HepG2 (cell line): ENCODE measurements around the gene CPHXL2. TPM values are rescaled to one million over a fixed set of nuclear protein-coding genes. Genes with fewer than 3 reads are reported as not detected.
A peak's percentile ranks its signal among the peaks of the same experiment; 100 is the strongest.

ENCODE experiments used
- AFF4 ChIP-seq: sonication (generic); formaldehyde crosslinking; IDR thresholded peaks from 2 replicates; pipeline ENCODE4 v1.4.0; 2020; ENCODE audit warnings: missing genetic modification reagents
- ATF5 ChIP-seq: sonication (generic); formaldehyde crosslinking; IDR thresholded peaks from 2 replicates; pipeline ENCODE4 v1.4.0; 2020; ENCODE audit warnings: mild to moderate bottlenecking, low read depth, missing genetic modification reagents
- FOXJ3 ChIP-seq: sonication (generic); formaldehyde crosslinking; IDR thresholded peaks from 2 replicates; pipeline ENCODE4 v1.4.0; 2020; ENCODE audit warnings: missing genetic modification reagents, mild to moderate bottlenecking, borderline replicate concordance
- GTF3A ChIP-seq: sonication (generic); formaldehyde crosslinking; conservative IDR thresholded peaks from 2 replicates; pipeline ENCODE4 v1.4.0; 2020; ENCODE audit warnings: mild to moderate bottlenecking, missing genetic modification reagents
- HCFC1 ChIP-seq: fragments of 150-350 bp; IDR thresholded peaks from 2 replicates; pipeline ENCODE4 v1.6.1; 2014; ENCODE audit warnings: low read depth, low read length
- IKZF4 ChIP-seq: sonication (generic); formaldehyde crosslinking; IDR thresholded peaks from 2 replicates; pipeline ENCODE4 v1.5.1; 2020; ENCODE audit warnings: borderline replicate concordance, mild to moderate bottlenecking, low read depth, missing genetic modification reagents; ENCODE audit errors: not compliant biosample characterization
- KDM5B ChIP-seq: sonication (generic); formaldehyde crosslinking; IDR thresholded peaks from 2 replicates; pipeline ENCODE4 v1.4.0; 2020; ENCODE audit warnings: missing genetic modification reagents, mild to moderate bottlenecking, borderline replicate concordance
- MTERF4 ChIP-seq: sonication (generic); formaldehyde crosslinking; IDR thresholded peaks from 2 replicates; pipeline ENCODE4 v1.8.0; 2023; ENCODE audit warnings: mild to moderate bottlenecking, missing genetic modification reagents
- MZF1 ChIP-seq: sonication (generic); formaldehyde crosslinking; IDR thresholded peaks from 2 replicates; pipeline ENCODE4 v1.8.1; 2023; ENCODE audit warnings: mild to moderate bottlenecking, missing genetic modification reagents, borderline replicate concordance
- NCOA2 ChIP-seq: sonication (generic); formaldehyde crosslinking; IDR thresholded peaks from 2 replicates; pipeline ENCODE4 v1.8.0; 2022; ENCODE audit warnings: inconsistent platforms
- NR3C1 ChIP-seq: sonication (generic); formaldehyde crosslinking; IDR thresholded peaks from 2 replicates; pipeline ENCODE4 v1.4.0; 2020; ENCODE audit warnings: missing genetic modification reagents
- PBX2 ChIP-seq: IDR thresholded peaks from 2 replicates; pipeline ENCODE4 v1.6.1; 2016; ENCODE audit warnings: control low read depth
- PHF8 ChIP-seq: sonication (generic); formaldehyde crosslinking; IDR thresholded peaks from 2 replicates; pipeline ENCODE4 v1.5.0; 2020; ENCODE audit warnings: missing genetic modification reagents
- POLR2AphosphoS5 ChIP-seq: IDR thresholded peaks from 2 replicates; pipeline ENCODE4 v1.6.1; 2012; ENCODE audit warnings: low read depth, low read length
- SOX5 ChIP-seq: IDR thresholded peaks from 2 replicates; pipeline ENCODE4 v1.6.1; 2016; ENCODE audit warnings: borderline replicate concordance
- SP2 ChIP-seq: sonication (generic); formaldehyde crosslinking; IDR thresholded peaks from 2 replicates; pipeline ENCODE4 v1.5.1; 2020; ENCODE audit warnings: mild to moderate bottlenecking, missing genetic modification reagents
- U2AF2 ChIP-seq: fragments of 200-400 bp; formaldehyde crosslinking; IDR thresholded peaks from 2 replicates; pipeline ENCODE4 v1.6.1; 2017; ENCODE audit warnings: low read depth, mild to moderate bottlenecking, low read length
- ZKSCAN5 ChIP-seq: sonication (generic); formaldehyde crosslinking; IDR thresholded peaks from 2 replicates; pipeline ENCODE4 v1.5.1; 2020; ENCODE audit warnings: mild to moderate bottlenecking, missing genetic modification reagents
- ZNF10 ChIP-seq: sonication (generic); formaldehyde crosslinking; IDR thresholded peaks from 2 replicates; pipeline ENCODE4 v1.4.0; 2020; ENCODE audit warnings: mild to moderate bottlenecking, low read depth, missing genetic modification reagents, borderline replicate concordance
- ZNF264 ChIP-seq: sonication (generic); formaldehyde crosslinking; IDR thresholded peaks from 2 replicates; pipeline ENCODE4 v1.4.0; 2020; ENCODE audit warnings: missing genetic modification reagents
- ZNF354B ChIP-seq: sonication (generic); formaldehyde crosslinking; IDR thresholded peaks from 2 replicates; pipeline ENCODE4 v1.8.0; 2022; ENCODE audit warnings: mild to moderate bottlenecking, missing genetic modification reagents
- ZNF430 ChIP-seq: sonication (generic); formaldehyde crosslinking; IDR thresholded peaks from 2 replicates; pipeline ENCODE4 v1.9.0; 2021; ENCODE audit warnings: mild to moderate bottlenecking, missing genetic modification reagents
- ZNF607 ChIP-seq: sonication (generic); formaldehyde crosslinking; IDR thresholded peaks from 2 replicates; pipeline ENCODE4 v1.5.1; 2020; ENCODE audit warnings: missing genetic modification reagents, mild to moderate bottlenecking, borderline replicate concordance
- ZNF792 ChIP-seq: IDR thresholded peaks from 2 replicates; pipeline ENCODE4 v1.6.1; 2016
- ZNF879 ChIP-seq: sonication (generic); formaldehyde crosslinking; IDR thresholded peaks from 2 replicates; pipeline ENCODE4 v1.8.1; 2023; ENCODE audit warnings: missing genetic modification reagents
- polyA plus RNA-seq, 8 experiments: library from polyadenylated mRNA; depleted of rRNA in 3 of 8; stranded (reverse) in 7 of 8; unstranded in 1 of 8; fragments of >200 nt; fragmentation: Illumina TruSeq in 4 of 8; extraction: Trizol in 4 of 8; gene quantifications; 2 replicates each; pipeline versions ENCODE4 v1.2.1 to v1.2.3, GENCODE V29; 2011 to 2016; ENCODE audit warnings: low read depth in 4 of 8, missing spikeins in 1 of 8, mixed read lengths in 1 of 8; ENCODE audit not compliant: insufficient read depth in 1 of 8
- total RNA-seq, 5 experiments: library from RNA; depleted of rRNA; stranded (reverse); fragments of >200 nt; fragmentation: Illumina TruSeq; extraction: Trizol; gene quantifications; 2 replicates each; pipeline ENCODE4 v1.2.3, GENCODE V29; 2016; ENCODE audit warnings: low read depth in 1 of 5

Gene CPHXL2
- total and polyA plus RNA-seq, 2 of the 13 experiments (the other 11 are each of a cell fraction or from before 2014, with no cell fraction given), result not detected

GRCh38 chr16:75647492-75648264 is 29.1 kb downstream of the CPHXL2 start, which contains the start of the genes KARS1 and TERF2IP (continued):
- peak; percentile 89 for TF ChIP-seq ZNF792 (CRISPR knock-in tag)
- peak; percentile 76 for TF ChIP-seq ZNF607 (CRISPR knock-in tag)
- TF ChIP-seq U2AF2, result 0 out of 2 replicates have a peak, but pooled peaks have one; percentile 41
- TF ChIP-seq NR3C1 (CRISPR knock-in tag), result no peak
- peak; percentile 97 for TF ChIP-seq KDM5B (CRISPR knock-in tag)
- TF ChIP-seq ATF5 (CRISPR knock-in tag), result no peak
- no peak for TF ChIP-seq AFF4
- peak; percentile 60; the same call in 1 of the 2 replicates for TF ChIP-seq ZNF264 (CRISPR knock-in tag)
- TF ChIP-seq FOXJ3 (CRISPR knock-in tag), result peak; percentile 84; the same call in 1 of the 2 replicates
- TF ChIP-seq ZNF10 (CRISPR knock-in tag), result no peak
- TF ChIP-seq POLR2AphosphoS5, result peak; percentile 96
- TF ChIP-seq ZNF354B (CRISPR knock-in tag), result no peak
- TF ChIP-seq NCOA2 (CRISPR knock-in tag), result peak; percentile 50; the same call in 1 of the 2 replicates
- peak; percentile 75 for TF ChIP-seq HCFC1
- TF ChIP-seq SOX5 (CRISPR knock-in tag), result peak; percentile 57; the same call in 1 of the 2 replicates
- peak; percentile 59 for TF ChIP-seq IKZF4
- peak; percentile 98 for TF ChIP-seq ZNF430 (CRISPR knock-in tag)
- TF ChIP-seq ZKSCAN5, result no peak
- TF ChIP-seq MTERF4, result peak; percentile 92; the same call in 1 of the 2 replicates
- peak; percentile 56; the same call in 1 of the 2 replicates for TF ChIP-seq PBX2 (CRISPR knock-in tag)
- TF ChIP-seq ZNF879 (CRISPR knock-in tag), result peak; percentile 29; the same call in 1 of the 2 replicates
- peak; percentile 78 for TF ChIP-seq SP2 (CRISPR knock-in tag)
- no peak for TF ChIP-seq MZF1 (CRISPR knock-in tag)
- TF ChIP-seq PHF8 (CRISPR knock-in tag), result peak; percentile 98
- TF ChIP-seq GTF3A (CRISPR knock-in tag), result no peak
